H9 (cell line): ENCODE data around the gene ECE1. TPM values are rescaled to one million over a fixed set of nuclear protein-coding genes. Genes with fewer than 3 reads are reported as not detected.
A peak's percentile ranks its signal among the peaks of the same experiment; 100 is the strongest.

ENCODE experiments used
- DNase-seq: peaks from one replicate; pipeline ENCODE4 v3.0.0-alpha.2; 2017
- H2AFZ ChIP-seq: one replicate; pipeline ENCODE4 v1.6.1; 2013; ENCODE audit warnings: mild to moderate bottlenecking, low read length, control low read depth, moderate library complexity
- H2AK5ac ChIP-seq: 2 replicates; pipeline ENCODE4 v1.6.1; 2013; ENCODE audit warnings: low read length, control low read depth, mixed read lengths; ENCODE audit not compliant: insufficient read length
- H2BK120ac ChIP-seq: one replicate; pipeline ENCODE4 v1.6.1; 2013; ENCODE audit warnings: low read depth, mild to moderate bottlenecking, low read length, control low read depth, inconsistent platforms; ENCODE audit not compliant: poor library complexity, severe bottlenecking
- H2BK12ac ChIP-seq: 2 replicates; pipeline ENCODE4 v1.6.1; 2013; ENCODE audit warnings: low read length, control low read depth, mixed read lengths, low read depth; ENCODE audit not compliant: insufficient read length
- H2BK15ac ChIP-seq: 2 replicates; pipeline ENCODE4 v1.6.1; 2013; ENCODE audit warnings: low read depth, low read length, control low read depth
- H2BK20ac ChIP-seq: one replicate; pipeline ENCODE4 v1.6.1; 2013; ENCODE audit warnings: low read depth, mild to moderate bottlenecking, low read length, control low read depth, inconsistent platforms; ENCODE audit not compliant: poor library complexity, severe bottlenecking
- H2BK5ac ChIP-seq: 2 replicates; pipeline ENCODE4 v1.6.1; 2013; ENCODE audit warnings: low read length, control low read depth, mixed read lengths; ENCODE audit not compliant: insufficient read length
- H3K14ac ChIP-seq: 2 replicates; pipeline ENCODE4 v1.6.1; 2013; ENCODE audit warnings: low read length, control low read depth; ENCODE audit not compliant: insufficient read depth
- H3K18ac ChIP-seq: 2 replicates; pipeline ENCODE4 v1.6.1; 2013; ENCODE audit warnings: low read depth, mild to moderate bottlenecking, mixed read lengths, low read length, control low read depth; ENCODE audit not compliant: insufficient read length
- H3K23ac ChIP-seq: 2 replicates; pipeline ENCODE4 v1.6.1; 2013; ENCODE audit warnings: low read length, control low read depth, mixed read lengths, low read depth; ENCODE audit not compliant: insufficient read length
- H3K23me2 ChIP-seq: 2 replicates; pipeline ENCODE4 v1.6.1; 2013; ENCODE audit warnings: low read depth, mild to moderate bottlenecking, mixed read lengths, low read length, control low read depth; ENCODE audit not compliant: insufficient read length, poor library complexity, severe bottlenecking
- H3K27ac ChIP-seq: 2 replicates; pipeline ENCODE4 v1.5.1; 2013; ENCODE audit warnings: low read length, control low read depth, mixed read lengths, low read depth; ENCODE audit not compliant: insufficient read length
- H3K27me3 ChIP-seq: 2 replicates; pipeline ENCODE4 v1.6.1; 2013; ENCODE audit warnings: low read length, control low read depth, inconsistent platforms; ENCODE audit not compliant: insufficient read depth
- H3K4ac ChIP-seq: 2 replicates; pipeline ENCODE4 v1.6.1; 2013; ENCODE audit warnings: low read depth, mild to moderate bottlenecking, control low read depth, inconsistent platforms, low read length, moderate library complexity
- H3K4me1 ChIP-seq: 2 replicates; pipeline ENCODE4 v1.6.1; 2013; ENCODE audit warnings: low read length, control low read depth, inconsistent platforms; ENCODE audit not compliant: insufficient read depth
- H3K4me2 ChIP-seq: 2 replicates; pipeline ENCODE4 v1.6.1; 2013; ENCODE audit warnings: low read length, control low read depth, mixed read lengths; ENCODE audit not compliant: insufficient read length, insufficient read depth
- H3K56ac ChIP-seq: 2 replicates; pipeline ENCODE4 v1.6.1; 2013; ENCODE audit warnings: low read depth, mild to moderate bottlenecking, mixed read lengths, low read length, control low read depth; ENCODE audit not compliant: insufficient read length
- H3K79me1 ChIP-seq: 2 replicates; pipeline ENCODE4 v1.6.1; 2013; ENCODE audit warnings: low read depth, mild to moderate bottlenecking, moderate library complexity, low read length, control low read depth, inconsistent platforms; ENCODE audit not compliant: insufficient read depth, poor library complexity, severe bottlenecking
- H3K79me2 ChIP-seq: 2 replicates; pipeline ENCODE4 v1.6.1; 2013; ENCODE audit warnings: low read length, control low read depth, inconsistent platforms; ENCODE audit not compliant: insufficient read depth
- H3K9ac ChIP-seq: 2 replicates; pipeline ENCODE4 v1.6.1; 2013; ENCODE audit warnings: low read length, control low read depth, mixed read lengths; ENCODE audit not compliant: insufficient read length; ENCODE audit errors: extremely low read depth
- H3K9me3 ChIP-seq: one replicate; pipeline ENCODE4 v1.6.1; 2013; ENCODE audit warnings: low read depth, low read length, inconsistent platforms; ENCODE audit not compliant: control insufficient read depth
- H3T11ph ChIP-seq: one replicate; pipeline ENCODE4 v1.6.1; 2013; ENCODE audit warnings: mild to moderate bottlenecking, low read length, control low read depth, inconsistent platforms
- H4K20me1 ChIP-seq: one replicate; pipeline ENCODE4 v1.6.1; 2013; ENCODE audit not compliant: control insufficient read depth, insufficient read length, insufficient read depth
- H4K5ac ChIP-seq: 2 replicates; pipeline ENCODE4 v1.6.1; 2013; ENCODE audit warnings: low read depth, mild to moderate bottlenecking, mixed read lengths, low read length, control low read depth; ENCODE audit not compliant: insufficient read length
- H4K8ac ChIP-seq: replicated peaks from 2 replicates; pipeline ENCODE4 v1.6.1; 2013; ENCODE audit warnings: low read length, control low read depth, mixed read lengths, low read depth; ENCODE audit not compliant: insufficient read length
- H4K91ac ChIP-seq: 2 replicates; pipeline ENCODE4 v1.6.1; 2013; ENCODE audit warnings: low read depth, mild to moderate bottlenecking, moderate library complexity, mixed read lengths, low read length, control low read depth; ENCODE audit not compliant: insufficient read length
- H3K27ac Mint-ChIP-seq, 3 experiments: 2 replicates in 2 of 3; 3 replicates in 1 of 3; pipeline ENCODE4 v1.8.0; 2020 to 2021; ENCODE audit warnings: mixed read lengths in 3 of 3, mild to moderate bottlenecking in 1 of 3, moderate library complexity in 1 of 3
- H3K27me3 Mint-ChIP-seq: 2 replicates; pipeline ENCODE4 v1.8.0; 2021; ENCODE audit warnings: low read depth, mild to moderate bottlenecking, moderate library complexity, mixed read lengths
- H3K36me3 Mint-ChIP-seq, 3 experiments: 2 replicates in 2 of 3; 3 replicates in 1 of 3; pipeline ENCODE4 v1.8.0; 2020 to 2021; ENCODE audit warnings: low read depth in 3 of 3, mixed read lengths in 3 of 3; ENCODE audit not compliant: insufficient read depth in 1 of 3
- H3K4me1 Mint-ChIP-seq, 2 experiments: 2 replicates each; pipeline ENCODE4 v1.8.0; 2020; ENCODE audit warnings: mixed read lengths in 2 of 2
- H3K4me3 Mint-ChIP-seq, 2 experiments: 2 replicates in 1 of 2; 3 replicates in 1 of 2; pipeline ENCODE4 v1.8.0; 2020 to 2021; ENCODE audit warnings: mild to moderate bottlenecking in 2 of 2, mixed read lengths in 2 of 2, moderate library complexity in 1 of 2
- H3K9me3 Mint-ChIP-seq, 2 experiments: 2 replicates in 1 of 2; 3 replicates in 1 of 2; pipeline ENCODE4 v1.8.0; 2020; ENCODE audit warnings: mild to moderate bottlenecking in 2 of 2, mixed read lengths in 2 of 2, moderate library complexity in 1 of 2
- WGBS: extraction: QIAGEN DNeasy Blood & Tissue Kit; methylation state at CpG from one replicate; pipeline ENCODE4 v1.1.7; 2013; ENCODE audit warnings: missing lambda C conversion rate, low lambda C conversion rate, mixed read lengths; ENCODE audit not compliant: insufficient read length; ENCODE audit errors: extremely low coverage; 5-methylcytosine and 5-hydroxymethylcytosine counted together
- total RNA-seq: library from RNA; stranded (reverse); gene quantifications from 2 replicates; pipeline ENCODE4 v1.2.1, GENCODE V29; 2021
- TF ChIP-seq, protein P1 (sequence below): fragments of 200-600 bp; sonication (generic); conservative IDR thresholded peaks from 3 replicates; pipeline ENCODE4 v1.8.0; 2021; ENCODE audit warnings: antibody characterized with exemption, mild to moderate bottlenecking

ECE1 gene
- total RNA-seq, 1 experiment from 2014 or later, result 31.1 TPM

GRCh38 chr1:21293537-21294265 is 3.4 kb upstream of the ECE1 start:
- Histone ChIP-seq H3K79me2 (no peaks in the 10 kb centered on the region; the same call in 1 of the 2 replicates), H3K27me3 (no peaks in the 10 kb centered on the region), H3K4me2 (no peak overlapping the region), H3K23me2 (peaks cover 5% of the 10 kb centered on the region), H2AFZ (no peak overlapping the region), H3K9me3 (no peaks in the 10 kb centered on the region), H4K8ac (no peak overlapping the region), H3K18ac (no peak overlapping the region), H3K23ac (no peak overlapping the region), H2BK20ac (no peak overlapping the region), H4K5ac (no peak overlapping the region), H3T11ph (no peak overlapping the region), H3K9ac (no peak overlapping the region), H2BK12ac (no peak overlapping the region), H2AK5ac (no peak overlapping the region), H4K20me1 (no peaks in the 10 kb centered on the region), H3K79me1 (no peaks in the 10 kb centered on the region), H4K91ac (no peak overlapping the region), H3K4me1 (no peaks in the 10 kb centered on the region), H2BK120ac (no peak overlapping the region), H2BK5ac (no peak overlapping the region), H3K4ac (no peak overlapping the region), H3K27ac (no peak overlapping the region), H3K56ac (no peak overlapping the region), H3K14ac (no peak overlapping the region), H2BK15ac (no peak overlapping the region)
- no CpG with 5 or more reads among the region's 17 CpGs for WGBS
- Mint-ChIP-seq H3K27ac (peak overlapping the region; percentile 35 to 69 (median 55); a peak in 2 of 7 replicates), H3K4me1 (peaks cover 25 to 42% of the 10 kb centered on the region in 2 experiments), H3K36me3 (no peaks in the 10 kb centered on the region), H3K9me3 (no peaks in the 10 kb centered on the region), H3K27me3 (no peaks in the 10 kb centered on the region), H3K4me3 (peak overlapping the region in 1 of 2 experiments; percentile 13; a peak in 2 of 5 replicates)
- DNase-seq, result no peak
- TF ChIP-seq, protein P1, sequence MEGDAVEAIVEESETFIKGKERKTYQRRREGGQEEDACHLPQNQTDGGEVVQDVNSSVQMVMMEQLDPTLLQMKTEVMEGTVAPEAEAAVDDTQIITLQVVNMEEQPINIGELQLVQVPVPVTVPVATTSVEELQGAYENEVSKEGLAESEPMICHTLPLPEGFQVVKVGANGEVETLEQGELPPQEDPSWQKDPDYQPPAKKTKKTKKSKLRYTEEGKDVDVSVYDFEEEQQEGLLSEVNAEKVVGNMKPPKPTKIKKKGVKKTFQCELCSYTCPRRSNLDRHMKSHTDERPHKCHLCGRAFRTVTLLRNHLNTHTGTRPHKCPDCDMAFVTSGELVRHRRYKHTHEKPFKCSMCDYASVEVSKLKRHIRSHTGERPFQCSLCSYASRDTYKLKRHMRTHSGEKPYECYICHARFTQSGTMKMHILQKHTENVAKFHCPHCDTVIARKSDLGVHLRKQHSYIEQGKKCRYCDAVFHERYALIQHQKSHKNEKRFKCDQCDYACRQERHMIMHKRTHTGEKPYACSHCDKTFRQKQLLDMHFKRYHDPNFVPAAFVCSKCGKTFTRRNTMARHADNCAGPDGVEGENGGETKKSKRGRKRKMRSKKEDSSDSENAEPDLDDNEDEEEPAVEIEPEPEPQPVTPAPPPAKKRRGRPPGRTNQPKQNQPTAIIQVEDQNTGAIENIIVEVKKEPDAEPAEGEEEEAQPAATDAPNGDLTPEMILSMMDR, result no peak
